ENCODE results near the gene ACBD6. TPM values are rescaled to one million over a fixed set of nuclear protein-coding genes. Genes with fewer than 3 reads are reported as not detected.

Gene ACBD6
- total and polyA plus RNA-seq, 4 experiments from 2014 or later: 31.7 to 64.2 (median 44.9) TPM

GRCh38 chr1:180365039-180365438, 137.3 kb downstream of the ACBD6 start:
- CTCF ChIA-PET (ENCODE audit: partially characterized antibody): no interaction called here
- Histone ChIP-seq H3K27me3 (ENCODE audit: insufficient read depth, low read length) (no peaks in the 10 kb centered on the region), H3K9me3 (ENCODE audit: control insufficient read depth in 1 of 2, low read length in 2 of 2) (no peaks in the 10 kb centered on the region), H3K4me1 (ENCODE audit: insufficient read depth, low read length) (no peaks in the 10 kb centered on the region), H3K36me3 (ENCODE audit: insufficient read depth, low read length) (no peaks in the 10 kb centered on the region), H3K27ac (ENCODE audit: low read depth, low read length) (no peak overlapping the region), H3K4me3 (ENCODE audit: low read length in 2 of 2) (no peak overlapping the region)
- H3K4me1 Mint-ChIP-seq: peaks cover 2 to 6% (median 5%) of the 10 kb centered on the region in 4 donors
- no peaks in the 10 kb centered on the region for H3K9me3 Mint-ChIP-seq
- peaks cover 2 to 23% of the 10 kb centered on the region in 2 donors for H3K36me3 Mint-ChIP-seq
- no peak overlapping the region for H3K4me3 Mint-ChIP-seq
- no peaks in the 10 kb centered on the region for H3K27me3 Mint-ChIP-seq
- H3K27ac Mint-ChIP-seq: no peak overlapping the region
- POLR2A ChIA-PET (ENCODE audit: partially characterized antibody): no interaction called here
- intact Hi-C loops (cut with micrococcal nuclease): no loop called here
- DNase-seq: no peak

GRCh38 chr1:180363246-180363995, 139.0 kb downstream of the ACBD6 start:
- Mint-ChIP-seq H3K4me3 (no peak overlapping the region), H3K27me3 (no peaks in the 10 kb centered on the region), H3K4me1 (peaks cover 4 to 6% (median 5%) of the 10 kb centered on the region in 4 donors), H3K27ac (no peak overlapping the region), H3K9me3 (no peaks in the 10 kb centered on the region), H3K36me3 (peaks cover 1 to 19% of the 10 kb centered on the region in 2 donors)
- no peak for DNase-seq
- Histone ChIP-seq H3K9me3 (ENCODE audit: control insufficient read depth in 1 of 2, low read length in 2 of 2) (no peaks in the 10 kb centered on the region), H3K4me3 (ENCODE audit: low read length in 2 of 2) (no peak overlapping the region), H3K27ac (ENCODE audit: low read depth, low read length) (no peak overlapping the region), H3K36me3 (ENCODE audit: insufficient read depth, low read length) (no peaks in the 10 kb centered on the region), H3K27me3 (ENCODE audit: insufficient read depth, low read length) (no peaks in the 10 kb centered on the region), H3K4me1 (ENCODE audit: insufficient read depth, low read length) (no peaks in the 10 kb centered on the region)
- CTCF ChIA-PET (ENCODE audit: partially characterized antibody): no interaction called here
- intact Hi-C loops (cut with micrococcal nuclease): no loop called here
- POLR2A ChIA-PET (ENCODE audit: partially characterized antibody): no interaction called here

GRCh38 chr1:180360333-180361075, 141.9 kb downstream of the ACBD6 start:
- Histone ChIP-seq H3K36me3 (ENCODE audit: insufficient read depth, low read length) (no peaks in the 10 kb centered on the region), H3K27me3 (ENCODE audit: insufficient read depth, low read length) (no peaks in the 10 kb centered on the region), H3K27ac (ENCODE audit: low read depth, low read length) (no peak overlapping the region), H3K9me3 (ENCODE audit: control insufficient read depth in 1 of 2, low read length in 2 of 2) (no peaks in the 10 kb centered on the region), H3K4me1 (ENCODE audit: insufficient read depth, low read length) (no peaks in the 10 kb centered on the region), H3K4me3 (ENCODE audit: low read length in 2 of 2) (no peak overlapping the region)
- CTCF ChIA-PET (ENCODE audit: partially characterized antibody): no interaction called here
- intact Hi-C loops (cut with micrococcal nuclease): no loop called here
- Mint-ChIP-seq H3K36me3 (peaks cover 1 to 6% of the 10 kb centered on the region in 2 donors), H3K4me1 (peaks cover 4 to 5% (median 5%) of the 10 kb centered on the region in 4 donors), H3K9me3 (no peaks in the 10 kb centered on the region), H3K4me3 (no peak overlapping the region), H3K27ac (no peak overlapping the region), H3K27me3 (no peaks in the 10 kb centered on the region)
- POLR2A ChIA-PET (ENCODE audit: partially characterized antibody): no interaction called here
- DNase-seq: no peak

GRCh38 chr1:180358649-180359048, 143.7 kb downstream of the ACBD6 start:
- H3K4me3 Mint-ChIP-seq: no peak overlapping the region
- peaks cover 0 to 7% (median 3%) of the 10 kb centered on the region in 4 donors for H3K4me1 Mint-ChIP-seq
- no peak for DNase-seq
- no peaks in the 10 kb centered on the region for H3K9me3 Mint-ChIP-seq
- no peak overlapping the region for H3K27ac Mint-ChIP-seq
- Histone ChIP-seq H3K4me1 (ENCODE audit: insufficient read depth, low read length) (no peaks in the 10 kb centered on the region), H3K27ac (ENCODE audit: low read depth, low read length) (no peak overlapping the region), H3K4me3 (ENCODE audit: low read length in 2 of 2) (no peak overlapping the region), H3K36me3 (ENCODE audit: insufficient read depth, low read length) (no peaks in the 10 kb centered on the region), H3K9me3 (ENCODE audit: control insufficient read depth in 1 of 2, low read length in 2 of 2) (no peaks in the 10 kb centered on the region), H3K27me3 (ENCODE audit: insufficient read depth, low read length) (no peaks in the 10 kb centered on the region)
- intact Hi-C loops (cut with micrococcal nuclease): no loop called here
- H3K27me3 Mint-ChIP-seq: no peaks in the 10 kb centered on the region
- ChIA-PET CTCF (ENCODE audit: partially characterized antibody) (no interaction called here), POLR2A (ENCODE audit: partially characterized antibody) (no interaction called here)
- peaks cover 0 to 1% of the 10 kb centered on the region in 2 donors for H3K36me3 Mint-ChIP-seq

- Histone ChIP-seq H3K9me3 (ENCODE audit: control insufficient read depth in 1 of 2, low read length in 2 of 2) (no peaks in the 10 kb centered on the region), H3K27ac (ENCODE audit: low read depth, low read length) (no peak overlapping the region), H3K27me3 (ENCODE audit: insufficient read depth, low read length) (no peaks in the 10 kb centered on the region), H3K4me3 (ENCODE audit: low read length in 2 of 2) (no peak overlapping the region), H3K4me1 (ENCODE audit: insufficient read depth, low read length) (no peaks in the 10 kb centered on the region), H3K36me3 (ENCODE audit: insufficient read depth, low read length) (no peaks in the 10 kb centered on the region)
- ChIA-PET CTCF (ENCODE audit: partially characterized antibody) (no interaction called here), POLR2A (ENCODE audit: partially characterized antibody) (no interaction called here)
- no peak for DNase-seq
- Mint-ChIP-seq H3K9me3 (no peaks in the 10 kb centered on the region), H3K4me3 (no peak overlapping the region), H3K4me1 (peaks cover 0 to 9% (median 4%) of the 10 kb centered on the region in 4 donors), H3K27me3 (no peaks in the 10 kb centered on the region), H3K36me3 (peaks cover 3 to 8% of the 10 kb centered on the region in 2 donors), H3K27ac (no peak overlapping the region)
- intact Hi-C loops (cut with micrococcal nuclease): no loop called here
Observed at GRCh38 chr1:180353945-180354344, 148.4 kb downstream of the ACBD6 start.

GRCh38 chr1:180352588-180352987, 149.8 kb downstream of the ACBD6 start:
- Histone ChIP-seq H3K4me3 (ENCODE audit: low read length in 2 of 2) (no peak overlapping the region), H3K4me1 (ENCODE audit: insufficient read depth, low read length) (no peaks in the 10 kb centered on the region), H3K27me3 (ENCODE audit: insufficient read depth, low read length) (no peaks in the 10 kb centered on the region), H3K9me3 (ENCODE audit: control insufficient read depth in 1 of 2, low read length in 2 of 2) (no peaks in the 10 kb centered on the region), H3K27ac (ENCODE audit: low read depth, low read length) (no peak overlapping the region), H3K36me3 (ENCODE audit: insufficient read depth, low read length) (no peaks in the 10 kb centered on the region)
- ChIA-PET CTCF (ENCODE audit: partially characterized antibody) (no interaction called here), POLR2A (ENCODE audit: partially characterized antibody) (no interaction called here)
- Mint-ChIP-seq H3K27ac (no peak overlapping the region), H3K4me1 (peaks cover 0 to 10% (median 4%) of the 10 kb centered on the region in 4 donors), H3K36me3 (peaks cover 3 to 13% of the 10 kb centered on the region in 2 donors), H3K9me3 (peaks cover 0 to 3% (median 0%) of the 10 kb centered on the region in 8 donors), H3K27me3 (no peaks in the 10 kb centered on the region), H3K4me3 (no peak overlapping the region)
- intact Hi-C loops (cut with micrococcal nuclease): no loop called here
- DNase-seq: no peak

GRCh38 chr1:180352021-180352420, 150.4 kb downstream of the ACBD6 start:
- intact Hi-C loops (cut with micrococcal nuclease): no loop called here
- Histone ChIP-seq H3K27me3 (ENCODE audit: insufficient read depth, low read length) (no peaks in the 10 kb centered on the region), H3K36me3 (ENCODE audit: insufficient read depth, low read length) (no peaks in the 10 kb centered on the region), H3K4me1 (ENCODE audit: insufficient read depth, low read length) (no peaks in the 10 kb centered on the region), H3K9me3 (ENCODE audit: control insufficient read depth in 1 of 2, low read length in 2 of 2) (no peaks in the 10 kb centered on the region), H3K27ac (ENCODE audit: low read depth, low read length) (no peak overlapping the region), H3K4me3 (ENCODE audit: low read length in 2 of 2) (no peak overlapping the region)
- Mint-ChIP-seq H3K9me3 (peaks cover 0 to 3% (median 0%) of the 10 kb centered on the region in 8 donors), H3K4me3 (no peak overlapping the region), H3K27ac (peak overlapping the region in 1 of 7 donors; percentile 16), H3K27me3 (no peaks in the 10 kb centered on the region), H3K36me3 (peaks cover 4 to 15% of the 10 kb centered on the region in 2 donors), H3K4me1 (peaks cover 0 to 11% (median 4%) of the 10 kb centered on the region in 4 donors)
- CTCF ChIA-PET (ENCODE audit: partially characterized antibody): no interaction called here
- POLR2A ChIA-PET (ENCODE audit: partially characterized antibody): no interaction called here
- DNase-seq: no peak

All from CD4-positive, alpha-beta memory T cell (primary cell).